ENCODE measurements around the gene TMPRSS9. TPM values are rescaled to one million over a fixed set of nuclear protein-coding genes. Genes with fewer than 3 reads are reported as not detected.
A peak's percentile ranks its signal among the peaks of the same experiment; 100 is the strongest.
"Not testable (repeated sequence)": the region's sequence is repeated elsewhere in the genome, so short reads cannot be mapped to it uniquely, and the experiment has no call there.

TMPRSS9 gene
- total RNA-seq, 1 donor from 2014 or later: not detected

- DNase-seq (ENCODE audit: low spot score): peak; percentile 73
Observed at GRCh38 chr19:2341982-2342381, 18.1 kb upstream of the TMPRSS9 start.

- no peak for DNase-seq (ENCODE audit: low spot score)
Observed at GRCh38 chr19:2342656-2343288, 17.3 kb upstream of the TMPRSS9 start.

- no peak for DNase-seq (ENCODE audit: low spot score)
Observed at GRCh38 chr19:2343289-2343982, 16.6 kb upstream of the TMPRSS9 start.

- no peak for DNase-seq (ENCODE audit: low spot score)
Observed at GRCh38 chr19:2344381-2344870, 15.6 kb upstream of the TMPRSS9 start.

GRCh38 chr19:2345076-2345475 lies 15.0 kb upstream of the TMPRSS9 start:
- DNase-seq (ENCODE audit: low spot score): no peak

- DNase-seq (ENCODE audit: low spot score): no peak
Observed at GRCh38 chr19:2345794-2346663, 14.0 kb upstream of the TMPRSS9 start.

GRCh38 chr19:2349818-2350217 lies 10.2 kb upstream of the TMPRSS9 start:
- DNase-seq (ENCODE audit: low spot score): not testable (repeated sequence)

GRCh38 chr19:2350656-2351055 lies 9.4 kb upstream of the TMPRSS9 start:
- DNase-seq (ENCODE audit: low spot score): no peak

GRCh38 chr19:2351591-2351990 lies 8.5 kb upstream of the TMPRSS9 start:
- DNase-seq (ENCODE audit: low spot score): no peak

GRCh38 chr19:2352121-2352520 lies 7.9 kb upstream of the TMPRSS9 start:
- no peak for DNase-seq (ENCODE audit: low spot score)

- DNase-seq (ENCODE audit: low spot score): no peak
Observed at GRCh38 chr19:2353159-2353886, 6.7 kb upstream of the TMPRSS9 start.

- DNase-seq (ENCODE audit: low spot score): no peak
Observed at GRCh38 chr19:2353887-2354592, 6.0 kb upstream of the TMPRSS9 start.

GRCh38 chr19:2354670-2355069 lies 5.4 kb upstream of the TMPRSS9 start:
- DNase-seq (ENCODE audit: low spot score): no peak

GRCh38 chr19:2355168-2356035 lies 4.7 kb upstream of the TMPRSS9 start:
- no peak for DNase-seq (ENCODE audit: low spot score)

GRCh38 chr19:2356036-2356646 lies 3.9 kb upstream of the TMPRSS9 start:
- no peak for DNase-seq (ENCODE audit: low spot score)

GRCh38 chr19:2357279-2358206 lies 2.5 kb upstream of the TMPRSS9 start:
- DNase-seq (ENCODE audit: low spot score): no peak

GRCh38 chr19:2358548-2359173 lies 1.4 kb upstream of the TMPRSS9 start:
- DNase-seq (ENCODE audit: low spot score): no peak

GRCh38 chr19:2360833-2361232 lies 768 bp downstream of the TMPRSS9 start:
- DNase-seq (ENCODE audit: low spot score): no peak
